K562 (cell line): ENCODE data around the gene ASB11. TPM values are rescaled to one million over a fixed set of nuclear protein-coding genes. Genes with fewer than 3 reads are reported as not detected.

Source experiments
- EHMT2 ChIP-seq: fragments of 450-650 bp; IDR thresholded peaks from 2 replicates; pipeline ENCODE4 v1.6.1; 2018; ENCODE audit warnings: antibody characterized with exemption
- GTF2F1 ChIP-seq: IDR thresholded peaks from 2 replicates; pipeline ENCODE4 v1.6.1; 2011; ENCODE audit warnings: low read depth, low read length, improper control_type of control experiment
- HNRNPH1 ChIP-seq: fragments of 200-400 bp; formaldehyde crosslinking; optimal IDR thresholded peaks from 2 replicates; pipeline ENCODE3; 2017; ENCODE audit warnings: low read depth, mild to moderate bottlenecking, low read length, moderate library complexity
- MAFF ChIP-seq: IDR thresholded peaks from 2 replicates; pipeline ENCODE4 v1.6.1; 2012; ENCODE audit warnings: low read length, improper control_type of control experiment
- MYNN ChIP-seq, 2 experiments: sonication (generic); formaldehyde crosslinking in 1 of 2; IDR thresholded peaks; 2 replicates each; pipeline versions ENCODE4 v1.5.0 to v1.6.1; 2016 to 2020; ENCODE audit warnings: antibody characterized with exemption in 1 of 2, missing genetic modification reagents in 1 of 2
- NR2C2 ChIP-seq, 2 experiments: fragments of 200-800 bp in 1 of 2; sonication (Bioruptor generic) in 1 of 2; sonication (generic) in 1 of 2; formaldehyde crosslinking in 1 of 2; IDR thresholded peaks; 2 replicates each; pipeline versions ENCODE4 v1.6.1 to v1.8.0; 2016 to 2022; ENCODE audit warnings: mild to moderate bottlenecking in 1 of 2, missing compliant biosample characterization in 1 of 2, missing genetic modification characterization in 1 of 2, missing genetic modification reagents in 1 of 2
- SMC3 ChIP-seq: conservative IDR thresholded peaks from 2 replicates; pipeline ENCODE4 v1.6.1; 2011; ENCODE audit warnings: low read depth, low read length, improper control_type of control experiment; ENCODE audit not compliant: insufficient read depth
- SUPT5H ChIP-seq: fragments of 450-650 bp; IDR thresholded peaks from 2 replicates; pipeline ENCODE4 v1.6.1; 2016
- TAF15 ChIP-seq: fragments of 200-400 bp; formaldehyde crosslinking; IDR thresholded peaks from 2 replicates; pipeline ENCODE4 v1.6.1; 2017; ENCODE audit warnings: mild to moderate bottlenecking, low read depth, low read length, moderate library complexity
- U2AF1 ChIP-seq: fragments of 200-400 bp; formaldehyde crosslinking; optimal IDR thresholded peaks from 2 replicates; pipeline ENCODE3; 2017; ENCODE audit warnings: mild to moderate bottlenecking, low read depth, low read length, moderate library complexity
- ZNF384 ChIP-seq: IDR thresholded peaks from 2 replicates; pipeline ENCODE4 v1.6.1; 2012; ENCODE audit warnings: low read depth, low read length, improper control_type of control experiment
- polyA plus RNA-seq, 8 experiments: library from polyadenylated mRNA; depleted of rRNA in 4 of 8; stranded (reverse) in 5 of 8; unstranded in 3 of 8; fragments of >200 nt; fragmentation: Nextera tagmentation in 2 of 8; fragmentation: Illumina TruSeq in 1 of 8; extraction: Ambion mirVana in 2 of 8; extraction: Trizol in 1 of 8; gene quantifications; 2 replicates each; pipeline versions ENCODE4 v1.2.1 to v1.2.3, GENCODE V29; 2011 to 2014; ENCODE audit warnings: inconsistent platforms in 1 of 8, missing spikeins in 1 of 8
- total RNA-seq, 7 experiments: library from RNA; depleted of rRNA in 6 of 7; stranded (reverse); fragments of >200 nt in 6 of 7; fragmentation: Illumina TruSeq in 2 of 7; extraction: Trizol in 2 of 7; gene quantifications; 2 replicates each; pipeline versions ENCODE4 v1.2.1 to v1.2.3, GENCODE V29; 2011 to 2021; ENCODE audit warnings: low replicate concordance in 1 of 7
- TF ChIP-seq, protein P1 (sequence below): fragments of 450-650 bp; formaldehyde crosslinking; IDR thresholded peaks from 2 replicates; pipeline ENCODE4 v1.4.0; 2022; ENCODE audit warnings: missing genetic modification characterization
- TF ChIP-seq, protein P2 (sequence below), 2 experiments: fragments of 450-650 bp; formaldehyde crosslinking in 1 of 2; IDR thresholded peaks; 2 replicates each; pipeline versions ENCODE4 v1.4.0 to v1.6.1; 2014 to 2020; ENCODE audit warnings: mild to moderate bottlenecking in 2 of 2, borderline replicate concordance in 1 of 2, low read depth in 1 of 2
- TF ChIP-seq, protein P3 (sequence below): fragments of 450-650 bp; formaldehyde crosslinking; IDR thresholded peaks from 2 replicates; pipeline ENCODE4 v1.4.0; 2020; ENCODE audit warnings: mild to moderate bottlenecking, moderate library complexity

ASB11 gene
- total and polyA plus RNA-seq, 9 of the 15 experiments (the other 6 are each of a cell fraction or from before 2014, with no cell fraction given): not detected

DNA sequence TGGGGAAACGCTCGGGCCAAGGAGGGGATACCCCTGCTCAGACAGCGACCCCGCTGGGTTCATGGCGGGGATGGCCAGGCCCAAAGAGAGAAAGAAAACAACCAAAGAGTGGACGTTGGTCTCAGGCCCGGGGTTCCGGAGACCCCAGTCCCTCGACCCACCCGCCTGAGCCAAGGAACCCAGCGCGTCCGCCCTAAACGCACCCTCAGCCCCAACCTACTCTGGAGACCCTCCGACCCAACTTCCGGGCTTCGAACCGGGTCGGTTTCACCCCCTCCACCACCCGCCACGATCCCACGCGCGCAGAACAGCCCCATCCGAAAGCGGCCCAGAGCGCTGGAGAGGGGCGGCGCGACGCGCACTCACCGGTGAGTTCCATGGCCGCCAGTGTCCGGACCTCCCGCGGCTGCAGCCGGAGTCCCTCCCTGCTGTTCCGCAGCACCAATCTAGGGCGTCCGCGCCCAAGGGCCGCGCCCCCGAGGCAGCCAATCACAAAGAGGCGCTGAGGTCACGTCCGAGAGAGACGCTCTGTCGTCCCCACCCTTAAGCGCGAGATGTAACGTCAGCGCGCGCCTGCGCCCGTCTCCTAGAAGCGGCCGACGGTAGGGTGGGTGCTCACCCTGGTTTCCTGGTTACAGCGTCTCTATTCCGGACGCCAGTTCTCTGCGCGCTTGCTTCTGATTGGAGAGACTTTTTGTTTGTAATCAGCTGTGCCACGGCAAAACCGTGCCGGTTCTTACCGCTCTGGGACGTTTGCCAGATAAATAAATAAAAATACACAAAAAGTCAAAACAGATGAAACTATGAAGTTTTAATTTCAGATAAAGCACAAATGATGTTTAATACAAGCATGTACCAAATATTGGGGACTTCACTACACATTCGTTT is 19.9 kb upstream of the ASB11 start, which contains the start of gene PIGA (continued):
- TF ChIP-seq NR2C2 (CRISPR knock-in tag; IDR thresholded peaks at IDR 0.05) (no peak), NR2C2 (tag; IDR thresholded peaks at IDR 0.05) (peak; percentile 76), HNRNPH1 (no peak), ZNF384 (no peak), GTF2F1 (no peak), SMC3 (no peak), TAF15 (no peak), MYNN (IDR thresholded peaks at IDR 0.05) (no peak), MYNN (CRISPR knock-in tag; IDR thresholded peaks at IDR 0.05) (no peak), MAFF (no peak), EHMT2 (no peak), U2AF1 (no peak), SUPT5H (peak; percentile 91)
- TF ChIP-seq, protein P1, sequence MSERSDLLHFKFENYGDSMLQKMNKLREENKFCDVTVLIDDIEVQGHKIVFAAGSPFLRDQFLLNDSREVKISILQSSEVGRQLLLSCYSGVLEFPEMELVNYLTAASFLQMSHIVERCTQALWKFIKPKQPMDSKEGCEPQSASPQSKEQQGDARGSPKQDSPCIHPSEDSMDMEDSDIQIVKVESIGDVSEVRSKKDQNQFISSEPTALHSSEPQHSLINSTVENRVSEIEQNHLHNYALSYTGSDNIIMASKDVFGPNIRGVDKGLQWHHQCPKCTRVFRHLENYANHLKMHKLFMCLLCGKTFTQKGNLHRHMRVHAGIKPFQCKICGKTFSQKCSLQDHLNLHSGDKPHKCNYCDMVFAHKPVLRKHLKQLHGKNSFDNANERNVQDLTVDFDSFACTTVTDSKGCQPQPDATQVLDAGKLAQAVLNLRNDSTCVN (CRISPR knock-in tag): no peak
- TF ChIP-seq, protein P2, sequence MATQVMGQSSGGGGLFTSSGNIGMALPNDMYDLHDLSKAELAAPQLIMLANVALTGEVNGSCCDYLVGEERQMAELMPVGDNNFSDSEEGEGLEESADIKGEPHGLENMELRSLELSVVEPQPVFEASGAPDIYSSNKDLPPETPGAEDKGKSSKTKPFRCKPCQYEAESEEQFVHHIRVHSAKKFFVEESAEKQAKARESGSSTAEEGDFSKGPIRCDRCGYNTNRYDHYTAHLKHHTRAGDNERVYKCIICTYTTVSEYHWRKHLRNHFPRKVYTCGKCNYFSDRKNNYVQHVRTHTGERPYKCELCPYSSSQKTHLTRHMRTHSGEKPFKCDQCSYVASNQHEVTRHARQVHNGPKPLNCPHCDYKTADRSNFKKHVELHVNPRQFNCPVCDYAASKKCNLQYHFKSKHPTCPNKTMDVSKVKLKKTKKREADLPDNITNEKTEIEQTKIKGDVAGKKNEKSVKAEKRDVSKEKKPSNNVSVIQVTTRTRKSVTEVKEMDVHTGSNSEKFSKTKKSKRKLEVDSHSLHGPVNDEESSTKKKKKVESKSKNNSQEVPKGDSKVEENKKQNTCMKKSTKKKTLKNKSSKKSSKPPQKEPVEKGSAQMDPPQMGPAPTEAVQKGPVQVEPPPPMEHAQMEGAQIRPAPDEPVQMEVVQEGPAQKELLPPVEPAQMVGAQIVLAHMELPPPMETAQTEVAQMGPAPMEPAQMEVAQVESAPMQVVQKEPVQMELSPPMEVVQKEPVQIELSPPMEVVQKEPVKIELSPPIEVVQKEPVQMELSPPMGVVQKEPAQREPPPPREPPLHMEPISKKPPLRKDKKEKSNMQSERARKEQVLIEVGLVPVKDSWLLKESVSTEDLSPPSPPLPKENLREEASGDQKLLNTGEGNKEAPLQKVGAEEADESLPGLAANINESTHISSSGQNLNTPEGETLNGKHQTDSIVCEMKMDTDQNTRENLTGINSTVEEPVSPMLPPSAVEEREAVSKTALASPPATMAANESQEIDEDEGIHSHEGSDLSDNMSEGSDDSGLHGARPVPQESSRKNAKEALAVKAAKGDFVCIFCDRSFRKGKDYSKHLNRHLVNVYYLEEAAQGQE (IDR thresholded peaks at IDR 0.05; ENCODE audit: borderline replicate concordance): peak; percentile 54; the same call in 1 of the 2 replicates
- TF ChIP-seq, protein P2 (CRISPR knock-in tag; IDR thresholded peaks at IDR 0.05; ENCODE audit: low read depth): no peak
- TF ChIP-seq, protein P3, sequence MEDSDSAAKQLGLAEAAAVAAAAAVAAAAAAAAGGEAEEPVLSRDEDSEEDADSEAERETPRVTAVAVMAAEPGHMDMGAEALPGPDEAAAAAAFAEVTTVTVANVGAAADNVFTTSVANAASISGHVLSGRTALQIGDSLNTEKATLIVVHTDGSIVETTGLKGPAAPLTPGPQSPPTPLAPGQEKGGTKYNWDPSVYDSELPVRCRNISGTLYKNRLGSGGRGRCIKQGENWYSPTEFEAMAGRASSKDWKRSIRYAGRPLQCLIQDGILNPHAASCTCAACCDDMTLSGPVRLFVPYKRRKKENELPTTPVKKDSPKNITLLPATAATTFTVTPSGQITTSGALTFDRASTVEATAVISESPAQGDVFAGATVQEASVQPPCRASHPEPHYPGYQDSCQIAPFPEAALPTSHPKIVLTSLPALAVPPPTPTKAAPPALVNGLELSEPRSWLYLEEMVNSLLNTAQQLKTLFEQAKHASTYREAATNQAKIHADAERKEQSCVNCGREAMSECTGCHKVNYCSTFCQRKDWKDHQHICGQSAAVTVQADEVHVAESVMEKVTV: no peak
